GM23248 (cell line): ENCODE data around the gene HDAC3. TPM values are rescaled to one million over a fixed set of nuclear protein-coding genes. Genes with fewer than 3 reads are reported as not detected.

ENCODE experiments used
- DNase-seq: peaks from one replicate; pipeline ENCODE4 v3.0.0-alpha.2; 2015
- H2AFZ ChIP-seq: fragments of 200-600 bp; sonication (generic); 2 replicates; pipeline ENCODE4 v1.6.1; 2016; ENCODE audit warnings: antibody characterized with exemption
- H3F3A ChIP-seq: fragments of 200-600 bp; sonication (generic); 2 replicates; pipeline ENCODE4 v1.6.1; 2016; ENCODE audit warnings: mild to moderate bottlenecking, antibody characterized with exemption, mixed run types; ENCODE audit not compliant: insufficient read depth
- H3K27ac ChIP-seq: fragments of 200-600 bp; sonication (generic); 2 replicates; pipeline ENCODE4 v1.5.1; 2016; ENCODE audit warnings: mild to moderate bottlenecking
- H3K27me3 ChIP-seq: fragments of 200-600 bp; sonication (generic); replicated peaks from 2 replicates; pipeline ENCODE4 v1.6.1; 2016; ENCODE audit warnings: mild to moderate bottlenecking; ENCODE audit not compliant: insufficient read depth
- H3K36me3 ChIP-seq: fragments of 200-600 bp; sonication (generic); 2 replicates; pipeline ENCODE4 v1.6.1; 2016; ENCODE audit warnings: low read depth, mild to moderate bottlenecking
- H3K4me1 ChIP-seq: fragments of 200-600 bp; sonication (generic); 2 replicates; pipeline ENCODE4 v1.6.1; 2016; ENCODE audit warnings: mild to moderate bottlenecking; ENCODE audit not compliant: insufficient read depth
- H3K4me2 ChIP-seq: fragments of 200-600 bp; sonication (generic); one replicate; pipeline ENCODE4 v1.6.1; 2016; ENCODE audit warnings: mild to moderate bottlenecking; ENCODE audit not compliant: unreplicated experiment
- H3K4me3 ChIP-seq: fragments of 200-600 bp; sonication (generic); 2 replicates; pipeline ENCODE4 v1.5.1; 2016; ENCODE audit warnings: mild to moderate bottlenecking
- H3K79me2 ChIP-seq: fragments of 200-600 bp; sonication (generic); 2 replicates; pipeline ENCODE4 v1.6.1; 2016; ENCODE audit warnings: mild to moderate bottlenecking; ENCODE audit not compliant: insufficient read depth
- H3K9ac ChIP-seq: fragments of 200-600 bp; sonication (generic); 2 replicates; pipeline ENCODE4 v1.6.1; 2016; ENCODE audit warnings: mild to moderate bottlenecking
- H3K9me2 ChIP-seq: fragments of 200-600 bp; sonication (generic); 2 replicates; pipeline ENCODE4 v1.6.1; 2016; ENCODE audit warnings: mixed run types, mild to moderate bottlenecking, moderate library complexity; ENCODE audit not compliant: insufficient read depth
- H3K9me3 ChIP-seq: fragments of 200-600 bp; sonication (generic); one replicate; pipeline ENCODE4 v1.6.1; 2017; ENCODE audit warnings: low read depth
- H4K20me1 ChIP-seq: fragments of 200-600 bp; sonication (generic); 2 replicates; pipeline ENCODE4 v1.6.0; 2016; ENCODE audit not compliant: insufficient read depth
- EZH2 ChIP-seq: fragments of 200-600 bp; sonication (generic); IDR thresholded peaks from 2 replicates; pipeline ENCODE4 v1.6.1; 2018; ENCODE audit warnings: antibody characterized with exemption, mild to moderate bottlenecking; ENCODE audit not compliant: insufficient read depth, poor library complexity, severe bottlenecking
- EZH2phosphoT487 ChIP-seq: fragments of 200-600 bp; sonication (generic); IDR thresholded peaks from 2 replicates; pipeline ENCODE4 v1.6.1; 2018; ENCODE audit warnings: antibody characterized with exemption, moderate library complexity, mild to moderate bottlenecking, low read depth; ENCODE audit not compliant: insufficient read depth
- WGBS, 2 experiments: methylation state at CpG; one replicate each; pipeline ENCODE4 v1.1.6; 2015 to 2017; ENCODE audit warnings: low lambda C conversion rate in 2 of 2, low coverage in 1 of 2; ENCODE audit errors: missing lambda C conversion rate in 2 of 2; 5-methylcytosine and 5-hydroxymethylcytosine counted together
- in situ Hi-C: fragments of 300-500 bp; cut with MboI; formaldehyde crosslinking; loops from 2 replicates; pipeline ENCODE4 v1.15.0; 2020
- polyA plus RNA-seq: library from polyadenylated mRNA; unstranded; fragments of >200 nt; fragmentation: Nextera tagmentation; extraction: Ambion mirVana; gene quantifications from 2 replicates; pipeline ENCODE4 v1.2.1, GENCODE V29; 2016
- total RNA-seq: library from RNA; depleted of rRNA; stranded (reverse); fragments of >200 nt; shearing (Covaris generic); gene quantifications from 2 replicates; pipeline ENCODE4 v1.2.3, GENCODE V29; 2014

The HDAC3 gene
- total and polyA plus RNA-seq, 2 experiments from 2014 or later = 53.2 to 62.9 TPM

GRCh38 chr5:141635646-141636045 is 1.0 kb downstream of the HDAC3 start:
- Histone ChIP-seq H3K9me3 (no peaks in the 10 kb centered on the region), H3K79me2 (peaks cover 60% of the 10 kb centered on the region), H3K27ac (peak overlapping the region; percentile 7; the same call in 1 of the 2 replicates), H4K20me1 (no peaks in the 10 kb centered on the region), H3K9ac (peak overlapping the region; percentile 88), H3F3A (no peaks in the 10 kb centered on the region), H3K4me2 (peak overlapping the region; percentile 80), H3K4me3 (peak overlapping the region; percentile 82), H2AFZ (peak overlapping the region; percentile 92; the same call in 1 of the 2 replicates), H3K4me1 (peaks cover 9% of the 10 kb centered on the region), H3K9me2 (no peaks in the 10 kb centered on the region), H3K27me3 (no peaks in the 10 kb centered on the region), H3K36me3 (peaks cover 3% of the 10 kb centered on the region; the same call in 1 of the 2 replicates)
- in situ Hi-C loops = no loop called here
- TF ChIP-seq EZH2 = no peak
- no peak for DNase-seq
- 8 to 12% methylated on average over 7 of the region's 7 CpGs for WGBS, 2 experiments

GRCh38 chr5:141634720-141635119 is 1.9 kb downstream of the HDAC3 start:
- H4K20me1 ChIP-seq = no peaks in the 10 kb centered on the region
- WGBS, 2 experiments = 84 to 91% methylated on average over 6 of the region's 6 CpGs
- H3K27ac ChIP-seq = no peak overlapping the region
- in situ Hi-C loops = no loop called here
- DNase-seq = no peak
- no peaks in the 10 kb centered on the region for H3F3A ChIP-seq
- TF ChIP-seq EZH2 = no peak
- TF ChIP-seq EZH2phosphoT487 = no peak
- H3K27me3 ChIP-seq = no peaks in the 10 kb centered on the region
- peak overlapping the region; percentile 80 for H3K4me2 ChIP-seq
- no peak overlapping the region for H2AFZ ChIP-seq
- no peaks in the 10 kb centered on the region for H3K9me2 ChIP-seq
- H3K9me3 ChIP-seq = no peaks in the 10 kb centered on the region
- H3K79me2 ChIP-seq = peaks cover 69% of the 10 kb centered on the region
- H3K4me1 ChIP-seq = peaks cover 9% of the 10 kb centered on the region
- H3K36me3 ChIP-seq = peaks cover 3% of the 10 kb centered on the region; the same call in 1 of the 2 replicates
- H3K4me3 ChIP-seq = 0 out of 2 replicates have a peak overlapping the region, but pooled peaks have one; percentile 82
- H3K9ac ChIP-seq = 0 out of 2 replicates have a peak overlapping the region, but pooled peaks have one; percentile 88

- H3F3A ChIP-seq = no peaks in the 10 kb centered on the region
- no peaks in the 10 kb centered on the region for H4K20me1 ChIP-seq
- H3K36me3 ChIP-seq = peaks cover 7% of the 10 kb centered on the region; the same call in 1 of the 2 replicates
- H3K9me3 ChIP-seq = no peaks in the 10 kb centered on the region
- 87 to 90% methylated on average over 5 of the region's 5 CpGs for WGBS, 2 experiments
- no peaks in the 10 kb centered on the region for H3K27me3 ChIP-seq
- H3K27ac ChIP-seq = no peak overlapping the region
- TF ChIP-seq EZH2 (no peak), EZH2phosphoT487 (no peak)
- in situ Hi-C loops = no loop called here
- H2AFZ ChIP-seq = no peak overlapping the region
- peaks cover 71% of the 10 kb centered on the region for H3K79me2 ChIP-seq
- no peak for DNase-seq
- peaks cover 9% of the 10 kb centered on the region for H3K4me1 ChIP-seq
- no peak overlapping the region for H3K4me2 ChIP-seq
- no peak overlapping the region for H3K4me3 ChIP-seq
- H3K9me2 ChIP-seq = no peaks in the 10 kb centered on the region
- H3K9ac ChIP-seq = no peak overlapping the region
Observed at GRCh38 chr5:141633871-141634561, 2.6 kb downstream of the HDAC3 start.

- no peak overlapping the region for H3K9ac ChIP-seq
- H3K27me3 ChIP-seq = no peaks in the 10 kb centered on the region
- H2AFZ ChIP-seq = no peak overlapping the region
- WGBS, 2 experiments = 95 to 100% methylated on average over 2 of the region's 2 CpGs
- H3K4me2 ChIP-seq = no peak overlapping the region
- peaks cover 9% of the 10 kb centered on the region for H3K4me1 ChIP-seq
- no peaks in the 10 kb centered on the region for H3K9me2 ChIP-seq
- peaks cover 12% of the 10 kb centered on the region; the same call in 1 of the 2 replicates for H3K36me3 ChIP-seq
- H3F3A ChIP-seq = no peaks in the 10 kb centered on the region
- no peaks in the 10 kb centered on the region for H3K9me3 ChIP-seq
- H4K20me1 ChIP-seq = no peaks in the 10 kb centered on the region
- no peak overlapping the region for H3K4me3 ChIP-seq
- peaks cover 71% of the 10 kb centered on the region for H3K79me2 ChIP-seq
- no peak for TF ChIP-seq EZH2phosphoT487
- TF ChIP-seq EZH2 = no peak
- no peak for DNase-seq
- no peak overlapping the region for H3K27ac ChIP-seq
- in situ Hi-C loops = no loop called here
Observed at GRCh38 chr5:141632650-141633049, 4.0 kb downstream of the HDAC3 start.
